NCI-H748 (cell line): ENCODE results near the gene CD3G.
"Not testable (repeated sequence)": the region's sequence is repeated elsewhere in the genome, so short reads cannot be mapped to it uniquely, and the experiment has no call there.

Experiments used
- DNase-seq: peaks from one replicate; lab custom pipeline; 2025; ENCODE audit not compliant: unreplicated experiment; lab: John Stamatoyannopoulos, UW

Gene CD3G

DNA sequence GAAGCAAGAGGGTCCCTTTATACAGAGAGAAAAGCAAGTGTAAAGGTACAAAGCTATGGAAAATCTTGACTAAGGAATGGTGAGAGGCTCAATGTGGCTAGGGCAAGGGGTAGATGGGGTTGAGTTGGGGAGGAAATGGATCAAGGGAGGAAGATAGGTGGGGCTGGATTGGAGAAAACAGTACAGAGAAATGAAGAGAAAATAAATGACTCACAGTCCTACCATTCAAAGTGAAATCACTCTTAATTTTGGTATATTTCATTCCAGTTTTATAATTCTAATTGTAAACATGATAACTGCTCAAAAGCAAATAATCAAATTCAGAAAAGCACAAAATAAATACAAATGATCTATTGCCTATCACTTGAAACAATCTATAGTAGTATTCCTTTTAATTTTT lies 31.8 kb downstream of the CD3G start:
- DNase-seq, result no peak

- no peak for DNase-seq
Measured at GRCh38 chr11:118379497-118379896, 35.4 kb downstream of the CD3G start.

- no peak for DNase-seq
Measured at GRCh38 chr11:118380571-118380970, 36.4 kb downstream of the CD3G start.

GRCh38 chr11:118382954-118383353 lies 38.8 kb downstream of the CD3G start:
- DNase-seq, result no peak

GRCh38 chr11:118383657-118384056 lies 39.5 kb downstream of the CD3G start:
- DNase-seq, result no peak

GRCh38 chr11:118396097-118396501 lies 52.0 kb downstream of the CD3G start:
- no peak for DNase-seq

DNA sequence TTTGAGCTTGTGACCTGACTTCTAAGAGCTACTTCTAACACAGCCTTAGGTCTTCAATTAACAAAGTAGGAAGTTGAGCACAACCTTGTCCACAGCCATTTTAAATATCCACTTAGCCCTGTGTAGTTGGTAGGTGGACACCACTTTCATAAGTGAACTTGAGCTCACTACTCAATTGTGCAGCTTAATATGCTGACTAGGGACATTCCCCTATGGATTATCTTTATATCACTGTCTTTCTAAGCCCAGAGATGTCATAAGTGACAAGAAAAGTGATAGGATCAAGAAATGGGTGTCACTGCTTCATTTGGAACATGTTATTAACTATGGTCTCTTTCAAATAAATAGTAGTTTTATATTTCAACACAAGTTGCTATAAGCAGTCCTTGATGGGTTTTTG lies 53.3 kb downstream of the CD3G start:
- no peak for DNase-seq

GRCh38 chr11:118398791-118399559 lies 54.8 kb downstream of the CD3G start:
- DNase-seq, result no peak

DNA sequence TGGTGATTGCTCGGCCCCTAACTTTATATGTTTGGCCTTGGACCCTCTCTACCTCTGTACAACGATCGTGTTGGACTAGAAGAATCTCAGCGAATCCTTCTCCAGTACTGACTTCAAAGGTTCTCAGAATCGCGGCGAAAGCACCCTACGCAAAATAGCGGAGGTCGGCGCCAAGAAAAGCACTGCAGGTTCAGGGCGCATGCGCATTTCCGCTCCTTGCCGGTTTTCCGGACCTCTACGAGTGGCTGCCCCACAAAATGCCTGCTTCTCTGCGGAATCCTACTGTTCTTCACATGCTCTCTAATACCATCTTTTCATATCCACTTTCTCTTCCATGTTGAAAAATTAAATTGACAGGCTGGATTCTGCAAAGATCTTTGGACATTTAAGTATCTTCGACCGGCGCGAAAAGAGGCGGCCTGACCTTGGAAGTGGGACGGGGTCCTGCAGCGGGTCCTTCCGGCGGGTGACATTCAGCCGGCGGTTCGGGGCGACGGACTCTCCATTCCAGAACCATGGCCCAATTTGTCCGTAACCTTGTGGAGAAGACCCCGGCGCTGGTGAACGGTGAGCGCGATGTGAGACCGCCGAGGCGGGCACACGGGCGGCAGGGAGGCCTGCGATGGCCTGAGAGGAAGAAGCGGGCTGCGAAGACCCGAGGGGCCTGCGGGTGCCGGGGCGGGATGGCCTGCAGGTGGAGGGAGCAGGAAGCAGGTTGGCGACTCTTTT lies 57.2 kb downstream of the CD3G start, which contains the start of gene ATP5MG:
Gene ATP5MG (plus strand): TSS at position 456 of the 729 bp plus-strand sequence. CDS start 60 bp downstream, at position 516.
- peak; percentile 83 for DNase-seq

DNA sequence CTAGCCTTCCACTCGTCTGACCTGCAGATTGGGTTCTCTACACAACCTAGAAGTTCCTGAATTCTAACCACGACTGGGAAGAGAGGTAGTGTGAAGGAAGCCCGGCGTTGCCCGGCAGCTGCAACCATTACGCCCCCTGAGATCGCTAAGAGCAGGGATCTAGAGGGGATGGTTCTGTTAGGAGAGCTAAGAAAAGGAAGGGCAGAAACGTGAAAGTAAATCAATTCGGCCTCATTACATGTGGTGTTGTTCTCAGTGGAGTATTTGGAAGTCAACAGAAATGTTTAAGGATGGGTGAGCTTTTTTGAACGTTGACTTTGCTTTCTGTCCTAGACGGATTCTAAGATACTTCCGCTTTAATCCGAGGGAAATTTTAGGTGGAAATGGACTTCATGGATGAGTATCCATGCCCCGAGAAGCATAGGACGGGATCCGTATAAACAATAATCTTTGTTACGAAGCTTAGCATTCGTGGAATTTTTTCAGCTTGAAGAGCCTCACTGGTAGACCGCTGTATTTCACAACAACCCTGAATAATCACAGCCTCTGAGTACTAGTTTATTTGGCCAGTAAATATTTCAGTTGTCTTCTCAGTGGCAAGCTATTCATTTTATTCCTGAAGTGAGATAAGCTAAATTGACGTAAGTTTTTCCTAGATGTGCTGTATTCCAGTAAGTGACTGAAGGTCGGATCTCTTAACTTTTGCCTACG lies 57.9 kb downstream of the CD3G start:
- DNase-seq, result no peak

GRCh38 chr11:118402594-118402993 lies 58.5 kb downstream of the CD3G start:
- DNase-seq, result not testable (repeated sequence)
